Measurements from ENCODE around the gene PTPN14. TPM values are rescaled to one million over a fixed set of nuclear protein-coding genes. Genes with fewer than 3 reads are reported as not detected.

Gene PTPN14
- total and polyA plus RNA-seq, 2 of the 8 experiments (the other 6 are each of a cell fraction or from before 2014, with no cell fraction given): 14.4 to 93.6 TPM

GRCh38 chr1:214351551-214352277 lies 199.7 kb downstream of the PTPN14 start:
- H2BK120ac ChIP-seq (replicated peaks; ENCODE audit: low read depth, low read length): no peak overlapping the region
- H3K9me3 ChIP-seq (ENCODE audit: insufficient read depth in 2 of 2, low read depth in 1 of 2, low read length in 1 of 2): peaks cover 0 to 2% of the 10 kb centered on the region in 2 experiments; a peak in 1 of 4 replicates
- no peak overlapping the region for H2BK20ac ChIP-seq (ENCODE audit: low read length)
- no peak for FAIRE-seq
- H3K79me2 ChIP-seq (ENCODE audit: control insufficient read depth in 1 of 2, insufficient read depth in 2 of 2, low read length in 2 of 2): no peaks in the 10 kb centered on the region
- no peak for DNase-seq (ENCODE audit: low read depth in 1 of 2, low spot score in 2 of 2)
- no peak overlapping the region for H2BK15ac ChIP-seq (ENCODE audit: low read length)
- H3K18ac ChIP-seq (ENCODE audit: extremely low read depth, low read length): no peak overlapping the region
- no peak overlapping the region for H3K4ac ChIP-seq (replicated peaks; ENCODE audit: insufficient read length, low read depth, low read length)
- H2AK5ac ChIP-seq (ENCODE audit: low read depth, low read length): no peak overlapping the region; the same call in 1 of the 2 replicates
- H3K36me3 ChIP-seq (ENCODE audit: control insufficient read depth in 2 of 4, insufficient read depth in 4 of 4, low read length in 3 of 4): peaks cover 0 to 25% (median 14%) of the 10 kb centered on the region in 4 experiments; a peak in 5 of 8 replicates
- no peak overlapping the region for H2BK12ac ChIP-seq (ENCODE audit: low read depth, low read length)
- no peak overlapping the region for H2AFZ ChIP-seq (ENCODE audit: low read length)
- H3K79me1 ChIP-seq (ENCODE audit: low read depth, low read length): no peaks in the 10 kb centered on the region
- H3K27me3 ChIP-seq (replicated peaks in 1 of 4; ENCODE audit: control insufficient read depth in 3 of 4, extremely low read depth in 1 of 4, insufficient read depth in 3 of 4, low read length in 3 of 4): no peaks in the 10 kb centered on the region
- 93% methylated on average over 2 of the region's 2 CpGs; no CpG with 5 or more reads in 1 of the 2 experiments for WGBS, 2 experiments (ENCODE audit: extremely low coverage in 1 of 2, insufficient coverage in 1 of 2, insufficient read length in 1 of 2, insufficient replicate concordance in 2 of 2, low coverage in 1 of 2, low lambda C conversion rate in 2 of 2, missing lambda C conversion rate in 1 of 2)
- H3K27ac ChIP-seq (ENCODE audit: low read depth, low read length): no peak overlapping the region
- peaks cover 3 to 14% (median 6%) of the 10 kb centered on the region in 4 experiments for H3K4me1 ChIP-seq (replicated peaks in 1 of 4; ENCODE audit: control insufficient read depth in 3 of 4, insufficient read depth in 4 of 4, low read length in 3 of 4)
- ChIA-PET CTCF (ENCODE audit: partially characterized antibody) (interaction anchor here (1.2 to 11.1 kb wide), 5 partner anchors 10 to 232 kb away, joined by 3 to 124 read pairs (median 7); no protein-coding TSS in a partner anchor), POLR2A (ENCODE audit: partially characterized antibody) (interaction anchor here (1.5 kb wide), 1 partner anchor 9 kb away, joined by 4 read pairs; no protein-coding TSS in a partner anchor)
- H3K56ac ChIP-seq (replicated peaks; ENCODE audit: insufficient read length, low read depth, low read length): no peak overlapping the region
- no peaks in the 10 kb centered on the region for H4K20me1 ChIP-seq (replicated peaks in 1 of 2; ENCODE audit: control insufficient read depth in 1 of 2, insufficient read depth in 2 of 2, low read length in 2 of 2)
- H3K23me2 ChIP-seq (ENCODE audit: low read depth, low read length): no peaks in the 10 kb centered on the region
- H3K23ac ChIP-seq (ENCODE audit: insufficient read length): no peak overlapping the region
- no peak overlapping the region for H3K14ac ChIP-seq (ENCODE audit: insufficient read length)
- no peak overlapping the region for H4K8ac ChIP-seq (ENCODE audit: extremely low read depth, insufficient read depth, low read length)
- H4K91ac ChIP-seq (replicated peaks; ENCODE audit: insufficient read length, low read length): no peak overlapping the region
- H3K9ac ChIP-seq (replicated peaks in 1 of 4; ENCODE audit: extremely low read depth in 1 of 4, low read depth in 3 of 4, low read length in 3 of 4): no peak overlapping the region
- H2BK5ac ChIP-seq (ENCODE audit: low read depth, low read length): 0 out of 2 replicates have a peak overlapping the region, but pooled peaks have one; percentile 38
- no peak overlapping the region for H3K4me3 ChIP-seq (ENCODE audit: extremely low read depth in 1 of 4, insufficient read depth in 2 of 4, low read depth in 3 of 4, low read length in 4 of 4)
- no peak overlapping the region for H4K5ac ChIP-seq (ENCODE audit: insufficient read length, low read depth, low read length)
- H3K4me2 ChIP-seq (ENCODE audit: insufficient read depth in 1 of 2, low read depth in 2 of 2, low read length in 2 of 2): no peak overlapping the region
- TF ChIP-seq SP1 (IDR thresholded peaks at IDR 0.05; ENCODE audit: low read depth, low read length) (no peak), CHD2 (IDR thresholded peaks at IDR 0.05; ENCODE audit: low read length) (no peak), CREB1 (IDR thresholded peaks at IDR 0.05) (no peak), TEAD4 (IDR thresholded peaks at IDR 0.05; ENCODE audit: low read depth, low read length) (no peak), BCL11A (IDR thresholded peaks at IDR 0.05; ENCODE audit: low read depth in 2 of 2, low read length in 2 of 2) (no peak), KDM1A (IDR thresholded peaks at IDR 0.05; ENCODE audit: borderline replicate concordance, low read length) (no peak), ZNF274 (IDR thresholded peaks at IDR 0.05; ENCODE audit: borderline replicate concordance, extremely low read depth, low read length) (no peak), NRF1 (IDR thresholded peaks at IDR 0.05; ENCODE audit: low read depth, low read length) (no peak), RAD21 (IDR thresholded peaks at IDR 0.05 in 1 of 2, conservative IDR thresholded peaks at IDR 0.05 in 1 of 2; ENCODE audit: low read depth in 2 of 2, low read length in 2 of 2) (no peak), JUND (IDR thresholded peaks at IDR 0.05; ENCODE audit: low read length) (no peak), HDAC2 (IDR thresholded peaks at IDR 0.05; ENCODE audit: borderline replicate concordance in 1 of 2, low read depth in 2 of 2, low read length in 2 of 2) (no peak), NANOG (IDR thresholded peaks at IDR 0.05; ENCODE audit: insufficient read depth, low read depth, low read length, poor library complexity, severe bottlenecking) (no peak)
